Endothelial cell of umbilical vein (primary cell): ENCODE results near the gene GLUL. TPM values are rescaled to one million over a fixed set of nuclear protein-coding genes. Genes with fewer than 3 reads are reported as not detected.
"Not testable (repeated sequence)": the region's sequence is repeated elsewhere in the genome, so short reads cannot be mapped to it uniquely, and the experiment has no call there.

Experiments
- BruUV-seq: library from RNA; stranded (reverse); fragments of 400-500 nt; replicated peaks from 2 replicates; lab custom pipeline; 2021; lab: Mats Ljungman, UMichigan
- CTCF ChIA-PET: fragments of 300-600, 350-600 bp; sonication (Branson Sonifier 250); formaldehyde crosslinking; loops from one replicate; lab custom pipeline; 2021; ENCODE audit warnings: antibody characterized with exemption, inconsistent platforms; lab: Charles Lee
- POLR2A ChIA-PET: fragments of 300-600, 350-600 bp; sonication (Branson Sonifier 250); formaldehyde crosslinking; loops from one replicate; lab custom pipeline; 2021; ENCODE audit warnings: antibody characterized with exemption, inconsistent platforms; lab: Charles Lee
- DNase-seq: peaks from one replicate; pipeline ENCODE4 v3.0.0-alpha.2; 2011; ENCODE audit warnings: low read depth, low spot score
- FAIRE-seq: peaks from 2 replicates; lab custom pipeline; 2011; peaks lifted over from hg19 to GRCh38; lab: Jason Lieb, UNC
- H2AFZ ChIP-seq: 2 replicates; pipeline ENCODE4 v1.6.0; 2012; ENCODE audit warnings: low read depth, low read length, control low read depth, inconsistent platforms
- H3K27ac ChIP-seq: 2 replicates; pipeline ENCODE4 v1.5.1; 2011; ENCODE audit warnings: low read depth, mild to moderate bottlenecking, control low read depth, low read length, moderate library complexity; ENCODE audit not compliant: insufficient read depth
- H3K27me3 ChIP-seq, 2 experiments: 2 replicates each; pipeline versions ENCODE4 v1.6.0 to v1.6.1; 2011; ENCODE audit warnings: low read length in 2 of 2, mixed read lengths in 1 of 2; ENCODE audit not compliant: control insufficient read depth in 2 of 2, insufficient read depth in 2 of 2
- H3K36me3 ChIP-seq, 2 experiments: 2 replicates in 1 of 2; 3 replicates in 1 of 2; pipeline ENCODE4 v1.5.1; 2011; ENCODE audit warnings: low read length in 2 of 2, mild to moderate bottlenecking in 1 of 2, moderate library complexity in 1 of 2; ENCODE audit not compliant: control insufficient read depth in 2 of 2, insufficient read depth in 2 of 2; ENCODE audit errors: extremely low read depth in 1 of 2
- H3K4me1 ChIP-seq: 3 replicates; pipeline ENCODE4 v1.5.1; 2011; ENCODE audit warnings: mild to moderate bottlenecking, low read length; ENCODE audit not compliant: control insufficient read depth, insufficient read depth; ENCODE audit errors: extremely low read depth
- H3K4me2 ChIP-seq: 2 replicates; pipeline ENCODE4 v1.6.1; 2011; ENCODE audit warnings: low read length, control low read depth, mixed read lengths; ENCODE audit not compliant: insufficient read depth
- H3K4me3 ChIP-seq, 3 experiments: fragments of 200-600 bp in 1 of 3; sonication (generic), shearing (Covaris generic) in 1 of 3; replicated peaks in 1 of 3; 2 replicates each; pipeline ENCODE4 v1.5.1; 2011 to 2016; ENCODE audit warnings: control low read depth in 3 of 3, low read length in 3 of 3, mild to moderate bottlenecking in 2 of 3, inconsistent platforms in 1 of 3, low read depth in 1 of 3, moderate library complexity in 1 of 3; ENCODE audit not compliant: insufficient read depth in 1 of 3
- H3K79me2 ChIP-seq: 2 replicates; pipeline ENCODE4 v1.6.0; 2012; ENCODE audit warnings: low read length, inconsistent platforms; ENCODE audit not compliant: control insufficient read depth, insufficient read depth
- H3K9ac ChIP-seq: replicated peaks from 2 replicates; pipeline ENCODE3; 2011; ENCODE audit warnings: low read length, control low read depth; ENCODE audit not compliant: insufficient read depth; ENCODE audit errors: extremely low read depth
- H3K9me1 ChIP-seq: replicated peaks from 3 replicates; pipeline ENCODE4 v1.6.0; 2011; ENCODE audit warnings: mild to moderate bottlenecking, low read length; ENCODE audit not compliant: control insufficient read depth, insufficient read depth; ENCODE audit errors: extremely low read depth
- H3K9me3 ChIP-seq: replicated peaks from 2 replicates; pipeline ENCODE4 v1.5.1; 2012; ENCODE audit warnings: low read length, inconsistent platforms; ENCODE audit not compliant: control insufficient read depth, insufficient read depth
- H4K20me1 ChIP-seq: replicated peaks from 2 replicates; pipeline ENCODE3; 2011; ENCODE audit warnings: mild to moderate bottlenecking, low read length; ENCODE audit not compliant: control insufficient read depth, insufficient read depth; ENCODE audit errors: extremely low read depth
- FOS ChIP-seq: IDR thresholded peaks from 2 replicates; pipeline ENCODE4 v1.6.1; 2011; ENCODE audit warnings: mild to moderate bottlenecking, low read length, moderate library complexity, borderline replicate concordance; ENCODE audit not compliant: insufficient read depth
- GATA2 ChIP-seq: IDR thresholded peaks from 2 replicates; pipeline ENCODE4 v1.7.0; 2011; ENCODE audit warnings: low read depth, mild to moderate bottlenecking, moderate library complexity, mixed read lengths, low read length; ENCODE audit not compliant: insufficient read length, insufficient read depth
- JUN ChIP-seq: IDR thresholded peaks from 2 replicates; pipeline ENCODE4 v1.6.1; 2011; ENCODE audit warnings: borderline replicate concordance, low read depth; ENCODE audit not compliant: insufficient read length, insufficient read depth
- MAX ChIP-seq: IDR thresholded peaks from 2 replicates; pipeline ENCODE4 v1.6.1; 2011; ENCODE audit not compliant: insufficient read depth, insufficient read length
- POLR2A ChIP-seq: IDR thresholded peaks from 2 replicates; pipeline ENCODE4 v1.6.1; 2012; ENCODE audit warnings: low read depth, mild to moderate bottlenecking, control low read depth, low read length
- dilution Hi-C: fragments of 300-500 bp; cut with MboI; formaldehyde crosslinking; loops from one replicate; pipeline ENCODE4 v1.15.0; 2019; ENCODE audit warnings: low sequenced_read_pairs; ENCODE audit not compliant: extremely low pct_ligation_motif_present
- intact Hi-C: fragments of 100-400 bp; cut with micrococcal nuclease; formaldehyde crosslinking; loops from one replicate; pipeline ENCODE4 v1.10.0; 2022
- polyA plus RNA-seq, 4 experiments: library from polyadenylated mRNA; depleted of rRNA in 3 of 4; stranded (reverse) in 3 of 4; unstranded in 1 of 4; fragments of >200 nt; gene quantifications; 2 replicates each; pipeline versions ENCODE4 v1.2.1 to v1.2.3, GENCODE V29; 2011 to 2012; ENCODE audit warnings: missing spikeins in 1 of 4
- total RNA-seq: library from RNA; stranded (reverse); gene quantifications from 2 replicates; pipeline ENCODE4 v1.2.3, GENCODE V29; 2021

GLUL gene
- total and polyA plus RNA-seq, 2 donors (not counting 3 experiments of a cell fraction or from before 2014, with no cell fraction given), result 172 to 187 TPM

GRCh38 chr1:182380199-182380598, 11.4 kb downstream of the GLUL start:
- no peaks in the 10 kb centered on the region for H3K4me1 ChIP-seq
- no peak overlapping the region for H3K27ac ChIP-seq
- H3K27me3 ChIP-seq, result no peaks in the 10 kb centered on the region
- H3K4me2 ChIP-seq, result no peak overlapping the region
- H4K20me1 ChIP-seq, result no peaks in the 10 kb centered on the region
- H2AFZ ChIP-seq, result no peak overlapping the region
- peaks cover 7 to 23% of the 10 kb centered on the region in 2 experiments for H3K36me3 ChIP-seq
- H3K79me2 ChIP-seq, result no peaks in the 10 kb centered on the region
- BruUV-seq, result no TSS peak
- FAIRE-seq (no peak), DNase-seq (no peak)
- H3K9ac ChIP-seq, result no peak overlapping the region
- ChIA-PET CTCF (interaction anchor here (1.8 to 1.9 kb wide), 2 partner anchors 17 to 237 kb away, joined by 6 to 7 read pairs; no protein-coding TSS in a partner anchor), POLR2A (interaction anchor here (2.1 kb wide), 1 partner anchor 12 kb away, joined by 6 read pairs; the partner anchor contains the start of gene GLUL)
- intact Hi-C loops, result no loop called here
- no peak overlapping the region for H3K4me3 ChIP-seq
- no peaks in the 10 kb centered on the region for H3K9me1 ChIP-seq
- no peaks in the 10 kb centered on the region for H3K9me3 ChIP-seq
- dilution Hi-C loops, result no loop called here
- TF ChIP-seq GATA2 (no peak), FOS (no peak), POLR2A (no peak), MAX (no peak), JUN (no peak)

GRCh38 chr1:182379781-182380180, 11.8 kb downstream of the GLUL start:
- FAIRE-seq, H3K4me3 ChIP-seq, H3K27ac ChIP-seq, H3K4me2 ChIP-seq, H2AFZ ChIP-seq, H4K20me1 ChIP-seq, H3K9ac ChIP-seq, H3K9me1 ChIP-seq, H3K27me3 ChIP-seq, H3K9me3 ChIP-seq, intact Hi-C loops, DNase-seq, H3K79me2 ChIP-seq, H3K4me1 ChIP-seq, dilution Hi-C loops, BruUV-seq: not testable (repeated sequence)
- peaks cover 5 to 21% of the 10 kb centered on the region in 2 experiments for H3K36me3 ChIP-seq
- CTCF ChIA-PET, result interaction anchor here (1.8 to 1.9 kb wide), 2 partner anchors 17 to 236 kb away, joined by 6 to 7 read pairs; no protein-coding TSS in a partner anchor
- POLR2A ChIA-PET, result interaction anchor here (2.1 kb wide), 1 partner anchor 12 kb away, joined by 6 read pairs; the partner anchor contains the start of gene GLUL
